Dedifferentiated amniotic fluid mesenchymal stem cell (primary cell): Measurements from ENCODE around the gene SCN3B.
"Not testable (repeated sequence)": the region's sequence is repeated elsewhere in the genome, so short reads cannot be mapped to it uniquely, and the experiment has no call there.

Source experiments
- DNase-seq: peaks from one replicate; pipeline ENCODE4 v3.0.0-alpha.2; 2016; ENCODE audit errors: extremely low spot score

SCN3B gene

GRCh38 chr11:123654566-123655081 lies at the start of gene SCN3B:
TSS of gene SCN3B (minus strand) at chr11:123654624. CDS start at chr11:123653801, 823 bp downstream.
- DNase-seq, result peak; percentile 19

- no peak for DNase-seq
These were observed 48.3 kb upstream of the SCN3B start for GRCh38 chr11:123702696-123703095.

DNA sequence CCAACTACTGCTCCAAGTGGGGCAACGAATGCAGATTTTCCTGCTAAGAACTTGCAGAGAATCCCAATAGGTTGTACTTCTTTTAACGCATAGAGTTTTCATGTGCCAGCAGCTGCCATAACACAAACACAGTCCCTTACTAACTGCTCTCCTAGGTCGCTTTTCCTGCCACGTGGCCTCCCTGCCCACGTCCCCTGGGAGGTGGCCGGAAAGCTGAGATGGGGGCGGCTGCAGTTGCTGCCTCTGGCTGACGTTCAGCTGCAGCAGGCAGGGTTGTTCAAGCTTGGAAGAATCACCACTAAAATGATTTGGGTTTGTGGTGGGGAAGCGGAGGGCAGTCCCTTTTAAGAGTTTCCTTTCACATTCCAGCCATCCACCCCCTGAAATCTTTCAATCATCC lies 47.7 kb upstream of the SCN3B start:
- DNase-seq, result no peak

GRCh38 chr11:123700772-123701171 lies 46.3 kb upstream of the SCN3B start:
- DNase-seq, result no peak

GRCh38 chr11:123698546-123699127 lies 44.2 kb upstream of the SCN3B start:
- no peak for DNase-seq

- DNase-seq, result no peak
These were observed 41.8 kb upstream of the SCN3B start for GRCh38 chr11:123696183-123696582.

DNA sequence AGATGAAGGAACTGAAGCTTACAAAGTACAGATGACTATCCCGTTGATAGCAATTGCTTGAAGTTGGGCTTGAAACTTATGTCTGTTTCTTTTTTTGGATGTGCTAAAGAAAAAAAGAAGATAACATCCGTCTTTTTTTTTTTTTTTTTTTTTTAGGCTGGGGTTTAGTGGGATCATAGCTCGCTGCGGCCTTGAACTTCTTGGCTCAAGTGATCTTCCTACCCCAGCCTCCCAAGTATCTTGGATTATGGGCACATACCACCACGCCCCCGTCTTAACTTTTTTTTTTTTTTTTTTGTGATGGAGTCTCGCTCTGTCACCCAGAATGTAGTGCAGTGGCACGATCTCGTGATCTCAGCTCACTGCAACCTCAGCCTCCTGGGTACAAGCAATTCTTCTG lies 40.8 kb upstream of the SCN3B start:
- DNase-seq, result no peak

DNA sequence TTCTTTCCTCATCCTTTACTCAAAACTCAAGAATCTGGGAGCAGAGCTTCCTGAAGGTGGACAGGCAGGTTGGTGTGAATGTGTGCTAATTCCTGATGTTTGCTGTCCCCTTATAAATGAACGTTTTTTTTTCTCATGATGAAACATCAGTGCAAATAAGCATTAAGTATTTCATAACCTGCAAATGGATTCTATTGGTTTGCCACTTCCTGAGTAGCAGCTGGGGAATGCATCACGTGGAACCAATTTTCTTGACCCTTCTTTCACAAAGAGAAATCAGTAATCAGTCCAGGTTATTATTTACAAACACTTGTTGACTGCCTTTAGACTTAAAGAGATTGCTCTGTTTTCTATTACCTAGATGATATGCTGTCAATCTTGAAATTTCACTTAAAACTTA lies 40.1 kb upstream of the SCN3B start:
- no peak for DNase-seq

- no peak for DNase-seq
These were observed 38.5 kb upstream of the SCN3B start for GRCh38 chr11:123692961-123693360.

DNA sequence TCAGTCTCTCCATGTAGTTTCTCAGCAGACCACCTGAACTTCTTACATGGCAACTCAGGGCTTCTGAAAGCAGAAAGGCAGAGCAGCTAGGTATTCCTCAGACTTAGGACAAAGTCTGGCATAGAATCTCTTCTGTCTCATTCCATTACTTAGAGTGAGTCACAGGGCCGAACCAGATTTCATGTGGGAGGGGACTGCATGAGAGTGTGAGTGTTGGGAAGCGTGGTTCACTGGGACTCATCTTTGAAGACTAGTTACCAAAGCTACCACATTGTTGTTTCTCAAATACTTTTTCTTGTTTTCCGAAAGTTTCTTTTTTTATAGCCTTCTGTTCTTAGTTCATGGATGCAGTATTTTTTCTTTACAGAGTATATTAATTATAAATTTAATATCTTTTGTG lies 36.1 kb upstream of the SCN3B start:
- DNase-seq, result no peak

GRCh38 chr11:123684601-123685000 lies 30.2 kb upstream of the SCN3B start:
- DNase-seq, result no peak

DNA sequence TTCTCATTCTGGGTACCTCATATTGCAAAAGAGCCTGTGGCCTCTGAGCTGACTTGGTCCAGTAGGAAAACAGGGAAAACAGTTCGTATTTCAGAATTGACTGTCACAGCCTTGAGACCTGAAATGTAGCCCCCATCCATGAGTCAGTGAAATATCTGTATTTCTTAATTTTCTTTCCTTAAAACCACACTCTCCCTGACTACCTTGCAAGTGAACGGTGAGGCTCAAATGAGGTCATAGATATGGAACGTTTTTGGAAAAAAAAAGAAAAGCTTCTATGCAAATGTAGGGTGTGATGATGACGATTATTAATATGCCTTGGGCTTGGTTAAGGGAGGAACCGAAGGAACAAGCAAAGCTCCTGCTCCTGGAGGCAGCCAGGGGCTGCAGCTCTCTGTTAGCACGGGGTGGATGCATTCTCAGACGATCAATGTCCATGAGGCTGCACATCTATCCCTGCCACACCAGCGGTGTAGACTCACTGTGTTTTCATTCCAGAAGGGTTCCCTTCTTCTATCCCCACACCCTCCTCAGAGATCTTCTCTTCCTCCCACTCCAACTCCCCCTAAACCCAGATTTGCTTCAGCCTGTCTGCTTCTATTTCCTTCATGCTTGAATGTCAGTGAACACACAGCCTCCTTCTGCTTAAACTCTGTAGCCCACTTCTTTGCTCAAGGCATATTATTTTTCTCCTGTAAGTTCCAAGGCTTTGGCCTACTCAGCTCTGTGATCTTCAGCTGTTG lies 29.2 kb upstream of the SCN3B start:
- no peak for DNase-seq

GRCh38 chr11:123682696-123683410 lies 28.4 kb upstream of the SCN3B start:
- DNase-seq, result no peak

GRCh38 chr11:123681030-123681429 lies 26.6 kb upstream of the SCN3B start:
- no peak for DNase-seq

GRCh38 chr11:123678246-123678645 lies 23.8 kb upstream of the SCN3B start:
- no peak for DNase-seq

- DNase-seq, result no peak
These were observed 23.1 kb upstream of the SCN3B start for GRCh38 chr11:123677510-123677909.

DNA sequence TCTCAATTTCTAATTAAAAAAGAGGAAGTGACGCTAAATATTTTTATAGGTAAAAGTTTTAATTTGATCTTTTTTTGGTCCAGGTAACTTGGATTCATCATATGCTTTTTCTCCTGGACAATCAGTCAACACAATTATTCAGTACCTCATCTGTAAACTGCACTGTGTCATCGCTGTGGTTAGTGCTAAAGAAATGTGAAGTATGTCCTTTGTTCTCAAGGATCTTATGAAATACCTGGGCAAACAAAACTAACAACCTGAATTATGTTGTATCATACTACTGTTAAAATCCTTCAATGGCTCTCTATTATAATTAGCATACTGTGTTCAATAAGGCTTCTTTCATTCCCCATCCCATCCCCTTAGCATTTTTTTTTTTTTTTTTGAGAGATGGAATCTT lies 19.9 kb upstream of the SCN3B start:
- no peak for DNase-seq

DNA sequence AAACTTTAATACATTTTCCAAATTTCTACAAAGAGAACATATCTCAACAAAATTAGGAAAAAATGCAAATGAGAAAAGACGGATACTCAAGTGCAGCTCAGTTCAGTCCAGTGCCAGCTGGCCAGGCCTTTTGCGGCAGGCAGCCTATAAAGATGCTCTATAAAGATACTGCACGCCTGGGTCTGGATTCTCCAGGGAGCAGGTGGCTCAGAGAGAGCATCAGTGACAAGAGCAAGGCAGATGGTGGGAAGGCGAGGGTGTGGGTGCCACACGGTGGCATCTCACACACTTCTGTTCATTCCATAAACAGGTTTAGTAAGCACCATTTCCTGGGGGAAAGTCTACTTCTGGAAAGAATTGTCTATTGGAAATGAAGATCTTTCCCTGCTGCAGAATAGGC lies 18.1 kb upstream of the SCN3B start:
- DNase-seq, result no peak

DNA sequence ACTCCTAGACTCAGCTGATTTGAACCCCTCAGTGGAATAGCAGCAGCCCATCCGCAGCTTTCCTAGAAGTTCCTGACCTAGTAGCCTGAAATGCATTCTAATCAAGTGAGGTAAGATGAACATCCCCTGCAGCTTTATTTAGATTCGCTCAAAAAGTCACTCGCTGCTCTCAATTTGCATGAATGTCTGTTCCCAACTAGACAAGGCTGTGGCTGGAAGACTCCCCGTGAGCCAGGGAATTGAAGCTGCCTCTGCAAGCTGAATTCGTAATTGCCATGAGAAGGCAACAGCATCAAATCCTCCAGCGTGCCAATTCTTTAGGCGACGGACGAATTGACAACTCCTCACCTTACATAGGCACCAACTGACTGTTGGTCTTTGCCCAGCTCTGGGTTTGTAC lies 17.1 kb upstream of the SCN3B start:
- DNase-seq, result no peak

GRCh38 chr11:123670081-123670480 lies 15.7 kb upstream of the SCN3B start:
- no peak for DNase-seq

- DNase-seq, result no peak
These were observed 10.9 kb upstream of the SCN3B start for GRCh38 chr11:123665306-123665705.

DNA sequence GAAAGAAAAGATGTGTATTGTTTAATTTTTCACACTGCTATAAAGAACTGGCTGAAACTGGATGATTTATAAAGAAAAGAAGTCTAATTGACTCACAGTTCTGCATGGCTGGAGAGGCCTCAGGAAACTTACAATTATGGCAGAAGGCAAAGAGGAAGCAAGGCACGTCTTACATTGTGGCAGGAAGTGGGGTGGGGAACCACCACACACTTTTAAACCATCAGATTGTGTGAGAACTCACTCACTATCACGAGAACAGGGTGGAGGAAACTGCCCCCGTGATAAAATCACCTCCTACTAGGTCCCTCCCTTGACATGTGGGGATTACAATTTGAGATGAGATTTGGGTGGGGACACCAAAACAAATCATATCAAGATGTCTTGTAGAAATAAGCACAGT lies 5.5 kb upstream of the SCN3B start:
- not testable (repeated sequence) for DNase-seq

- DNase-seq, result no peak
These were observed 4.9 kb upstream of the SCN3B start for GRCh38 chr11:123659311-123659710.
